GM18951 (cell line): ENCODE data around the gene MLX.
A peak's percentile ranks its signal among the peaks of the same experiment; 100 is the strongest.

Experiments used
- POLR2A ChIP-seq: IDR thresholded peaks from 4 replicates; pipeline ENCODE4 v1.6.1; 2011; ENCODE audit warnings: mild to moderate bottlenecking; ENCODE audit not compliant: insufficient read length, insufficient read depth; ENCODE audit errors: extremely low read depth
- in situ Hi-C: fragments of 300-500 bp; cut with MboI; formaldehyde crosslinking; loops from one replicate; pipeline ENCODE4 v1.12.0; 2022; ENCODE audit warnings: low sequenced_read_pairs, mixed read lengths, inconsistent platforms; ENCODE audit not compliant: unreplicated experiment

Gene MLX, protein sequence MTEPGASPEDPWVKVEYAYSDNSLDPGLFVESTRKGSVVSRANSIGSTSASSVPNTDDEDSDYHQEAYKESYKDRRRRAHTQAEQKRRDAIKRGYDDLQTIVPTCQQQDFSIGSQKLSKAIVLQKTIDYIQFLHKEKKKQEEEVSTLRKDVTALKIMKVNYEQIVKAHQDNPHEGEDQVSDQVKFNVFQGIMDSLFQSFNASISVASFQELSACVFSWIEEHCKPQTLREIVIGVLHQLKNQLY

DNA sequence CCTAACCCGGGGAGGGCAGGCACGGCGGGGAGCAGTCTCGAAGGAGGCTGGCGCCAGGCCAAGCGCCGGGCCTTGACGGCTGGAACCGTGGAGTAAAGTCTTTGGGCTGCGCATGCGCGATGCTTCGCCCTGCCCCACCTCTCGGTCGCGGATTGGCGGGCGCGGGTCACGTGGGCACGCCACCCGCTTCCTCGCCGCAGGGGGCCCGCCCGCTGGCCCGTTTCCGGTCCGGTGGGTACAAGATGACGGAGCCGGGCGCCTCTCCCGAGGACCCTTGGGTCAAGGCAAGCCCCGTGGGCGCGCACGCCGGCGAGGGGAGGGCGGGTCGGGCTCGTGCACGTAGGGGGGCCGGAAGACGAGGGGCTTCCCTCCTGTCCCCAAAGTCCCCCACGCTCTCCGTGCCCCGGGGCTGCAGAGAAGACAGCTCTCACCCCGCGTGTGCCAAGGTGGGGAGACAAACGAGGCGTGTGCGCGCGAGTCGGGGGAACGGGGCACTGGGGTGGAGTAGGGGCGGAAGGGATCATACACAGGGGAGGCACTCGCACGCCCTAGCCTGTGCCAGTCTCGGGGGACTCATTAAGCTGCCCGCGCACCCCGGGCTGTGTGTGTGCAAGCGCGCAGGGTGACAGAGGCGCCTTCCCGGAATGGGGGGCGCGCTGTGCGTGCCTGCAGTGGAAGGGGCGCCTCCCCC is at the start of gene MLX:
Gene MLX, plus strand, starts transcription at position 218 of the 691 bp plus-strand sequence. Its CDS starts 25 bp downstream, at position 243.
- peak; percentile 81 for TF ChIP-seq POLR2A
- in situ Hi-C loops, result no loop called here

DNA sequence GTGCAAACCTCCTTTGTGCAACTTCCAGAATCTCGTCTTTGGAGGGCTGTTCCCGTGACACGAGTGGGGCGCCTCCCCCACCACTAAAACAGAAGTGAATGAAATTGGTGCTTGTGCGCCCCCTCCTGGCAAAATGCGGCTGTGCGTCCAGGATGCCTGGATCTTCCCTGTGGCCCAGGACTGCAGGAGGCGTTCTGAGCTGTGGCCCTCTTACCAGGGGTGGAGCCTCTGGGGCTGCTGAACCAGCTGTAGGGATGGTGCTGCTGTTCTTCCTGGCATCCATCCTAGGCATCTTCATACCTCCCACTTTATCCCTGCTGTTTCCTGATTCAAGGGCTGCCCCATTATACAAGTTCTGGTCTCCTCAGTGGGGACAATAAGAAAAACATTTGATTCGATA is 49.4 kb upstream of the MLX start:
- TF ChIP-seq POLR2A, result no peak
- in situ Hi-C loops, result no loop called here

DNA sequence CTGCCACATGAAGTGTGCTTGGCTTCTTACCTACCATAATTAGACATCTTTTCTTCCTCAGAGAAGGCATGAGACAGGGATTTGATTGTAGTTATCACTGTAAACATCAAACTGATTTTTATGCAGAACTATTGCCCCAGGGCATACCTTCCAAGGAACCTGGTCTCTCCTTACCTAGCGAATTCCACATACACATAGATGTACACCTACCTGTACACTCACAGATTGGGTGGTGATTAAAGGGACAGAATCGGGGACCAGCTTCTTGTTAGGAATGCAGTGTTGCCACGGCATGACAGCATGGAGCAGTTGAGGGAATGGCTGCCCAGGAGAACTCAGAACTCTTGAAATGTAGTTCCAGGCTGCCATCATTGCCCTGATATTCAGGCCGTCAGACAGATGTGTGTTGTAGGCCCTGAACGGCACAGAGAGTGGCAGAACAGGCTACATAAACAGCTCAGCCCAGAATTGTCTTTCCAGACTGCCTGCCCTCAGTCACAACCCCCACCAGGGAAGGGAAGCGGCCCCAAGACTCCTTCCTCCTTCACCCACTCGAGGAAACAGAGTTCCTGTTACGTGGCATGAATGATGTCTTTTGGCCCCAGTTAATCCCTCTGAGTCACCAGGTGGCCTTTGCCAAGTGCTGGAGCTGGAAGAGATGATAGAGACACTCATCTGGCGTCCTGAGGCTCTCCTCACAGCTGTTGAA is 48.7 kb upstream of the MLX start:
- in situ Hi-C loops, result no loop called here
- no peak for TF ChIP-seq POLR2A

DNA sequence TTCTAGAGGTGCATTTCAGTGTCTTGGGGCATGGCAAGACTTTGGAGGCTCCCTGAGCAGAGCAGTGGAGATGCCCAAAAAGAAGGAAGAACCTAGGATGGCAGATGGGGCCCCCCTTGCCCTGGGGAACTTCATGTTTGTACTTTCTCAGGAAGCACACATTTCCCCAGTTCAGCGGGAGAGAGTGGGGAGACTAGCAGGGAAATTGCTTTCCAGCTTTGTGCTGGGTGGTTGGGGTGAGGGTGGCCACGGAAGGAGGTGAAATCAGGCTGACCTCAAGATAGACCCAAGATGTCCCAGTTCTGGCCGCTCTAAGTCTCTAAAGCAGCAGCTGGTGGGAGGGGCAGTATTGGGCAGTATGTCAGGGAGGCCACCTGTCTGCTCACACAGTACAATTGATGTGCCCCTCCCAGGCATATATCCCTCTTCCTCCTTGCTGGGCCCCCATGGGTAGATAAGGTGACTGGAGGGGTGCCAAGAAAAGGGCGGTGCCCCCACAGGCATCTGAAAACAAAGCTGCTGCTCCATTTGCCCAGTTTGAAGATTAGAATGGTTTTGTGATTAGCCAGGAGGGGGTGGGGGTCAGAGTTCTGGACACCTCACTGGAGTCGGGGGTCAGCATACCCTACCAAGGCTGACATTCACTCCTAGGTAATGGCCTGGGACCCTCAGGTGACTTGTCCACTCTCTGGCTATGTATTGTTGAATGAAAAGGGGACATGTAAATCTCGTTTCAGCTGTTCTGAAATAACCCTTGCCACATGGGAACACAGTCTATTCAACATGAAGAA is 48.0 kb upstream of the MLX start:
- in situ Hi-C loops, result no loop called here

DNA sequence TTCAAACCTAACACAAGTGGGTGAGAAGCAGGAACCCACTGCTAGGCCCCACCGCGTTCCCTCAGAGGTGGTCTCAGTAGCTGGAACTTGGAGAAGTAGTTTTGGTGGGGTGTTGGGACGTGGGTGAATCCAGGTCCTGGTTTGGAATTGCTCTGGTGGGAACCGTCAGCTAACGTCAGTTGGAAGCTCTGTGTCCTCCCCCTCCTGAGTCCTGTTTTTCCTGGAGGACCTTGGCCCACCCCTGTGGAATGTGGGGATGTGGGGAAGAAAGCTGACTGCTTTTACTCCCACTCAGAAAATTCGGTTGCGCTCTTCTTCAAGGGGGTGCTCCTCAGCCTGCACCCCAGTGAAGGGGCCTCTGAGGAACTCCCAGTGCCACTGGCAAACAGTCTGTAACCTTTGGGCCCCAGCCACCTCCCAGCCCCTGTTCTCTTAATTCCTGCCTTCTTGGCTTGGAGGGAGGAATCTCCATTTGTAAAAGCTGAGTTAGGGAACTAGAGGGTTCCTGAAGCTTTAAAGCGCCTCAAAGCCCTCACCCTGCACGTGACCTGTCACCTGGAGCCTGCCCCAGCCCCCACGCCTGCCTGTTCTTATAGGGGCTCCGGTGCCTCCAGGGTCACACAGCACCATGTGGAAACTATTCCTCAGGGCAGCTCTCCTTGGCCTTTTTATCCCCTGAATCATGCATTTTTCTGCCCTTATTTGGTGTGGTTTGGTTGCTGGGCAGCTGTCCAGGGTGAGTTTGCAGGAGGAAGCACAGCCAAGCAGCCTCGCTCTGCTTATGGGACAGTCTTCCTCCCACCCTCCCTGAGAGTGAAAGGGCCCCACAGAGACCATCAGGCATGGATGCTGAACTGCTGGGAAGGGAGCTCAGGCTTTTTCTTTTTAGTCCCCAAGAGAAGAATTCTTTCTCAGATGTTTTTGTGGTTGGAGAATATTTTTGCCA is 47.1 kb upstream of the MLX start:
- in situ Hi-C loops, result no loop called here
- no peak for TF ChIP-seq POLR2A

More for the DNA sequence above, 48.0 kb upstream of the MLX start:
- TF ChIP-seq POLR2A, result no peak

DNA sequence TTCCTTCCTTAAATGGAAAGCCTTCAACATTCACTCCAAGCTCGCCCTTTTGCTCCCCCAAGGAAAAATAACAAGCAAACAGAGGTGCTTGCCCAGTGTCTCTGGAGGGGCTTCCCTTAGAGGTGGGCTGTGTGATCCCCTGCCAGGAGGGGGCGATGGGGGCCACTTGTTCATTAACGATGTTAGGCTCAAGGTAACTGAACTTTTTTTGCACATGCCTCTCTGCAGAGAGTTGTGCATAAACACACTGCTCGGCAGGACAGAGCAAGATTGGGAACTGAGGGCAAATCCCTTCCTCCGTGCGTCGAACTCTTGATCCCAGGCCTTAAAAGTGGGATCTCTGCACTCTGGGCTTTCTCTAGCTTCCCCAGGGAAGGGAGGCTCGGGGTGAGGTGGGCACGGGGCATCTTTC is 46.4 kb upstream of the MLX start:
- in situ Hi-C loops, result no loop called here
- TF ChIP-seq POLR2A, result no peak

DNA sequence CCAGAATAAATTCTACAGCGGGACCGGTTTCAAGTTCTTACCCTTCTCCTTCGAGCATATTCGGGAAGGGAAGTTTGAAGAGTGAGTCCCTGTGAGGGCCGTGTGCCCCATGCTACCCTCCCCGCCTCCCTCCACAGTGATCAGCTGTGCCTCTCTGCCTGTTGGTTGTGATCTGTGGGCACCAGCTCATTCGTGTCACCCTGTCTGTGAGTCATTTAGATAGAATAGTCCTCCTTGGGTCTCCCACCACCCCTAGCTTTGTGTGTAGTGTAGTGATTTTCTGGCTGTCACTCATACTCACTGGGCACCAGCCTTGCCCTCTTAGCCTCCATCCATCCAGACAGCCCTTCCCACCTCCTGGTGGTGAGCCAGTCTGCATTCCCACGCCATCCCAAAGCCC is 45.9 kb upstream of the MLX start:
- in situ Hi-C loops, result no loop called here
- no peak for TF ChIP-seq POLR2A

DNA sequence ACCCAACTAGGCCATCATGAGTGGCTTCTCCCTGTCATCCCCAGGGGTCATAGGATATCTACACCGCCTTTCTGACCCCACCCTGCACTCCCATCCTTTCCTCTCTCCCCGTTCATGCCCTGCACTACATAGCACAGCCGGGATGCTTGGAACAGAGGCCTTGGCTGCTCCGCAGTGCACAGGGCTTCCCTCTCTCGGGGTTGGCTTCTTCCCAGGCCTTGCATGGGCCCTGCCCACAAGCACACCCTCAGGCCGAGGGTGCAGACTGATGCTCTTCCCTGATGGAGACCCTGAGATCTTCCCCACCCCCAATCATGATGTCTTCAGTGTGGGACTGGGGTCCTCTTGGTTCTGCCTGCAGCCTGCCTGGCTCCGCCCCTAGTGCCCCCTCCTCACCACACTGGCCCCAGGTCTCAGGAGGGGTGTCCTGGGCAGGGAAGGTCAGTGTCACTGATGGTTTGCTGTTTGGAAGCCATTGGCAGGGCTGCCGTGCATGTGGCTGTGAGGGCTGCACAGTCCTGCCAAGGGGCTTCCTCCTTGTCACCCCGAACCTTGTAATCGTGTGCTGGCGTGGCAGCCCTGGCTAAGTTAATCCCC is 45.1 kb upstream of the MLX start:
- in situ Hi-C loops, result no loop called here

DNA sequence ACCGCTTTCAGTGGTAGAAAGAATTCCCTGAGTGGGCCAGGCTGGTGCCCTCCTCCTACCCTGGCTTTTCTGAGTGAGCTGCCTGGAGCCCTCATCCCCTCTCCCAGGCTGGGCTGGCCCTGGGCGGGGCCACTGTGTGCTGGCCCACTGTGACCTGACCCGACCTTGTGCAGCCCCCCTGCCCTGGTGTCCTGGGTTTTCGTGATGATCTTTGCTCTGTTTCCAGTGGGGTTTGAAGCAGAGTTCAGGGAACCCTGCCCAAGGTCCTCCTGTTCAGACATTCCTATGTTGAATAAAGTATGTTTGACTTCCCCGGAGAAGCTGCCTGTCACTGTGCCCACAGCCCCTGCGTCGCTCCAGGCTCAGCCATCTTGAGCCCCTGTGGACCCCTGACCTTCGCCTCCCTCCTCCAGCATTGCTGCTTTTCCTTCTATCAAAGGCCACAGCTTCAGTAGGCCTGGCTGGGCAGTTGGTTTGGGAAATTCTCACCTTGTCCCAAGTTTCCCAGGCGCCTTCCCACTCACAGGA is 44.6 kb upstream of the MLX start:
- no peak for TF ChIP-seq POLR2A
- in situ Hi-C loops, result no loop called here

More for the DNA sequence above, 45.1 kb upstream of the MLX start:
- TF ChIP-seq POLR2A, result no peak

DNA sequence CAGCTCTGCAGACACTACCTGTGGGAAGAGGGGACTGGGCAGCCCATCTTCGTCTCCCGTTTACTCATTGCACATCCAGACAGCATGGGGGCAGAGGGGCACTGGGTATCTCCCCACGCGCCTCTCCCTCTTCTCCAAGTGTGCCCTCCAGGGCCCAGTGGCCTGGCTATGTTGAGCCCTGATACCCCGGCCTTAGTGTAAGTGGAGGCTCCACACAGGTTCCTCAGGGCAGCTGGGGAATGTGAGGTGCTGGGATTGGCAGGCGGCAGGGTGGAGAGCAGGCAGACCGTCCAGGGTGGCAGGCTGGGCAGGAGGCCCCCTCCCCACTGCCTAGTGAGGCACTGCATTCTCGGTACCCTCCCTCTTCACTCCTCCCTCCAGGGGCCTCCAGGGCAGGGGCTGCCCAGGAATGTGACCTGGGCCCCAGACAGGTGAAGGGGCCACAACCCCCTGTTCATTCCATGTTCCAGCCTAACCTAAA is 44.1 kb upstream of the MLX start:
- no peak for TF ChIP-seq POLR2A
- in situ Hi-C loops, result no loop called here

DNA sequence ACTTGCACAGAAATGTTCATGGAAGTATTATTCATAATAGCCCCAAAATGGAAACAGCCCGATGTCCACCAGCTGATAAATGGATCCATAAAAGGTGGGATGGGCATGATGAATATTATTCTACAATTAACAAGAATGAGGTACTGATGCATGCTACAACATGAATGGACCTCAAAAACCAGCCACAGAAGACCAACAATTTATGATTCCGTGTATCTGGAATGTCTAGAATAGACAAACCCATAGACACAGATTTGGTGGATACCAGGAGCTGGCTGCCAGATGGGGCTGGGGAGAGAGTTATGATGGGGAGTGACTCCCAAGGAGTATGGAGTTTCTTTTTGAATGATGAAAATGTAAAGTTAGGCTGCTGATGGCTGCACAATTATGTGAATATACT is 41.7 kb upstream of the MLX start:
- in situ Hi-C loops, result loop anchor here (5.0 kb wide), 2 partner anchors 88 to 203 kb away; no protein-coding TSS in a partner anchor
- no peak for TF ChIP-seq POLR2A
